GM19397 (cell line): ENCODE data around the gene SLC35G6.
"Not testable (repeated sequence)": the region's sequence is repeated elsewhere in the genome, so short reads cannot be mapped to it uniquely, and the experiment has no call there.

Source experiments
- ATAC-seq: cut with Tn5 transposase; IDR thresholded peaks from one replicate; pipeline ENCODE4 v1.9.1; 2021; ENCODE audit warnings: mild to moderate bottlenecking, moderate library complexity; ENCODE audit not compliant: unreplicated experiment

The SLC35G6 gene

GRCh38 chr17:7459961-7460545 is 21.2 kb upstream of the SLC35G6 start:
- no peak for ATAC-seq

- no peak for ATAC-seq
These were observed 20.2 kb upstream of the SLC35G6 start for GRCh38 chr17:7460850-7461660.

- ATAC-seq: no peak
These were observed 18.5 kb upstream of the SLC35G6 start for GRCh38 chr17:7462474-7463371.

DNA sequence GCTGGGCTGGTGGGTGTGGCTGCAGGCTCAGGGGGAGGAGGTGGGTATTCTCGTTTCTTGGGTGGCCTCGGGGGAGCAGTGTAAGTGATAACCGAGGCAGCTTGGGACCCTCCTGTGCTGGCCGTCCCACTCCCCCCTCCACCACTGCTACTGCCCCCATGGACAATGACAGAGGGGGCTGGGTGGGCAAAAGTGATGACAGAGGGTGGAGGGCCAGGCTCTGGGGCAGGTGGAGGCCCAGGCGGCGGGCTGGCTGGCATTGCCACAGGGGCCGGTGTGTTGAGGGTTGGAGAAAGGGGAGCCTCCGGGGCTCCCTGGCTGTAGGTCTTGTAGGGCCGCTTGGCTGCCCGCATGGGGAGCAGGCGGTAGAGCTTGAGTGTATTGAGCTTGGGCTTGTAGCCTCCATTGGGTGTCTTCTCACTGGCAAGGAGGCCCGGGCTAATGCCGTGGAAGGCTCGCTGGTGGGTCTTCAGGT is 17.8 kb upstream of the SLC35G6 start:
- no peak for ATAC-seq

DNA sequence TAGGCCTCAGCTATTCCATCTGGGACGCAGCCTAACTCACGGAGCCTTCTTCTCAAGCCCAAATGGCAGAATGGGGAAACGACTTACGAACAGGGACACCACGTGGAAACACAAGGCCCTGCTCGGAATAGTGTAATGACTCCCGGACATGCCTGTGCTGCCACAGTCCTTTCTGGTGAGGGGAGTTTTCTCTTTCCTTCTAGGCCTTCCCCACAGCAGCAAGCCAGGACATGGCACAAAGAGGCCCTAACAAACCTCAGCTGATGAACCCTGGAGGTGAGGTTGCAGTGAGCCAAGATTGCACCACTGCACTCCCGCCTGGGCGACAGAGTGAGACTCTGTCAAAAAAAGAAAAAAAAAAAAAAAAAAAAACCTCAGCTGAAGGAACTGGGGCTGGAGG is 17.2 kb upstream of the SLC35G6 start:
- no peak for ATAC-seq

- no peak for ATAC-seq
These were observed 15.5 kb upstream of the SLC35G6 start for GRCh38 chr17:7465597-7466275.

DNA sequence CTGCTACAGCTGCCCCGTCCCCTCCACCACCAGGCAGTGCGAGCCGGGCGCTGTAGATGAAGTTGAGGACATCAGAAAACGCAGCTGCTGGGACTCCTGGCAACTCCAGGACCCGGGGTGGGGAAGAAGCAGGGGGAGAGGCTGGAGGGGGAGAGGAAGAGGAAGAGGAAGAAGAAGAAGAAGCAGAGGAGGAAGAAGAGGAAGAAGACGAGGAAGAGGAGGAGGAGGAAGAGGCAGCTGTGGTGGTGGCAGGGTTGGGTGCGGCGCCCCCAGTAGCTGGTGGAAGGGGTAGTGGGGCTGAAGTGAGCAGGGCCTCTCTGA is 15.0 kb upstream of the SLC35G6 start:
- no peak for ATAC-seq

DNA sequence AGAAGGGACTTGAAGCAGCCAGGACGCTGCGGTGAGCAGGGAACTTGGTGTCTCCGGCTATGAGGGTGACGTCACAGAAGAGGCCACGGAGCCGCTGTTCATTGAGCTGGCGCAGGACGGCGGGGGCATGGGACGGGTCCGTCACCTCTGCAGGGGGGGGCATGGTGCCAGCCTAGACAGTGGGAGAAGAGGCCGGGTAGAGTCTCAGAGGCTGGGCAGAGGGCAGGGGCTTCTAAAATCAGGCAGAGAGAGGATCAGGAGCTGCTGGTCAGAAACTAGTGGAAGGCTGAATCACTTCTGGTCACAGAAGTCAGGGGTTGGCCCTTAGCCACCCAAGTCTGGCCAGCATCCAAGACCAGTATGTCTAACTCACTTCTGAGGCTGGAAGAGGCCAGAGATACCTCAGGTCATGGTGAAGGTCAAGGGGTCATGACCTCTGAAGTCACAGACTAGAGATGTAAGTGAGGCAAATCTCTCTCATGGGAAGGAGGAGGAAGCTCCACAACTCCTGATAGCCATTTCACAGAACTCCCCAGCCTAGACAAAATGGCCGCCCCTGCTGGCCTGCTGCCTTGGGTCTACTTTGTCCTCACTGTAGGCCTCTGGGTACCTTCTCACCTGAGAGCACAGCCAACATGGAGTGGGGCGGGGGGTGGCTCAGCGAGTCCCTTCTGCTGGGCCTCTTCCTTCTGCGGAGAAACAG is 14.5 kb upstream of the SLC35G6 start:
- ATAC-seq: no peak

GRCh38 chr17:7467498-7467897 is 13.7 kb upstream of the SLC35G6 start:
- ATAC-seq: no peak

GRCh38 chr17:7468290-7468689 is 13.0 kb upstream of the SLC35G6 start:
- no peak for ATAC-seq

DNA sequence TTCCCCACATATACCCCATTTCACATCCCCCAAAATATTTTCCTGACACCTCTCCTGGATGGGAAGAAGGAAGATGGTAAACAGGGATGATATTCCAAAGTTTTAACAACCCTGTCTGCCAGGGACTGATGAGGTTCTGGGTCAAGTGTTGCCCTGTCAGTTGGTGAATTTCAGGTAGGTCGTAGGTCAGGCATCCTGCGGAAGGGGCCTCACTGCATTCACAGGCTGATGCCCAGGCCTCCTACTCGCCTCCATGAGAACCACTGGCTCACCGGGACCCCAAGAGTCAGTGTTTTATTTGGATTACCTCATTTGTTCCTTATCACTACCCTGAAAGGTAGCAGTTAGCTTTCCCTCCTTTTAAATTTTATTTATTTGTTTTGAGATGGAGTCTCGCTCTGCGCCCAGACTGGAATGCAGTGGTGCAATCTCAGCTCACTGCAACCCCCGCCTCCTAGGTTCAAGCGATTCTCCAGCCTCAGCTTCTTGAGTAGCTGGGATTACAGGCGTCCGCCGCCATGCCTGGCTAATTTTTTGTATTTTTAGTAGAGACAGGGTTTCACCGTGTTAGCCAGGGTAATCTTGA is 12.3 kb upstream of the SLC35G6 start:
- ATAC-seq: no peak

- ATAC-seq: not testable (repeated sequence)
These were observed 11.4 kb upstream of the SLC35G6 start for GRCh38 chr17:7469843-7470242.

DNA sequence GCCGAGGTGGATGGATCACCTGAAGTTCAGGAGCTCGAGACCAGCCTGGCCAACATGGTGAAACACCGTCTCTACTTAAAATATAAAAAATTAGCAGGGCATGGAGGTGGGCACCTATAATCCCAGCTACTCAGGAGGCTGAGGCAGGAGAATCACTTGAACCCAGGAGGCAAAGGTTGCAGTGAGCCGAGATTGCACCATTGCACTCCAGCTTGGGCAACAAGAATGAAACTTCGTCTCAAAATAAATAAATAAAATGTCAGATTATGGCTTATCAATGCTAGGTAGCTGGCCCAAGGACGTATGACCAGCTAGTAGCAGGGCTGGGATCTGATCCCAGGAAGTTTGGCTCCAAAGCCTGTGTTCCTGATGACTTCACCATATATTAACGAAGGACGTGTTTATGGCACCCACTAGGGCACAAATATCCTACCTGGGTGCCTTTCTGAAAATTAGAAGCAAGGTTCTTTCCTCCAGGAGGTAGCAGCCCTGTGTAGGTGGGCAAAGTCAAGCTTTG is 10.7 kb upstream of the SLC35G6 start:
- not testable (repeated sequence) for ATAC-seq

GRCh38 chr17:7471729-7472128 is 9.5 kb upstream of the SLC35G6 start:
- no peak for ATAC-seq

- ATAC-seq: not testable (repeated sequence)
These were observed 6.5 kb upstream of the SLC35G6 start for GRCh38 chr17:7474767-7475166.

DNA sequence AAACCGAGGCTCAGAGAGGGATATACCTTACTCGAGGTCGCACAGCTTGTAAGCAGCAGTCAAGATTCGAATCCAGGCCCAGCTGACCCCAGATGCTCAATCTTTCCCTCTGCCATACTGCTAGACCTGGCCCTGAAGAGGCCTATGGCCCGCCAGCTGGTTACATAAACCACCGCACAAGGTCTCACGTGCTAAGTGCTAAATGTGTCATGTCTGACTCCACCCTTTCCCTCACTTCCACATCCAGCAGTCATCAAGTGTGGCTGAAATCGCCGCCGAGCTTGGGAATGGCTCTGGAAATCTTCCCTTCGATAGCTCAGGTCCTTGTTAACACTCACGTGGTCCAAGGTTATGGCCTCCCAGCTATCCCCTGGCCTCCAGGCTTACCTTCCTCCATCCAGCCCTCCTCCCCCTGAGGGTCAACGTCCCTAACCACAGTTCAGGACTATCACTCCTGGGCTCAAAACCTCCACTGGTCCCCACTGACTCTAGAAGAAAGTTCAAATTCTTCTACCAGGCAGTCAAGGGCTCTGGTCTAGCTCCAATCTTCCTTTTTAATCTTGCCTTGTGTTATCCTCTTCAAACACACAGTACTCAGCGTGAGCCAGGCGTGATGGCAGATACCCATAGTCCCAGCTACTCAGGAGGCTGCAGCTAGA is 5.4 kb upstream of the SLC35G6 start:
- no peak for ATAC-seq

- ATAC-seq: no peak
These were observed 4.8 kb upstream of the SLC35G6 start for GRCh38 chr17:7476494-7476893.

- ATAC-seq: no peak
These were observed 4.3 kb upstream of the SLC35G6 start for GRCh38 chr17:7476951-7477350.
